ENCODE results near the gene AGTRAP.

DNA sequence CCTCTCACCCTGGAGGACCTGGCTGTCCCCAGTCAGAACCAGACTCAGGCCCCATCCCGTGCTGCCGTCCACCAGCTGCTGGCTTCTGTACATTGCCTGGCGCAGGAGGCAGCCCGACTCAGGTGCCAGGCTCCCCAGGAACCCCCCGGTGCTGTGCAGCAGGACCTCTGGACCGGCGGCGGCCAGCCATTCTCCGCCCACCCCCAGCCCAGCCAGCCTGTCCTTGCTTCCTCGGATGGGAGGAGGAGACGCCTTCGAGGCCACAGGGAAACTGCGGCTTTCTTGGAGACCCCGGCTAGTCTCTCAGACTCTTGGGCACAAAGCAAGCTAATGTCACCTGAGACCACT lies 30.5 kb downstream of the AGTRAP start:
- TF ChIP-seq, protein P1, sequence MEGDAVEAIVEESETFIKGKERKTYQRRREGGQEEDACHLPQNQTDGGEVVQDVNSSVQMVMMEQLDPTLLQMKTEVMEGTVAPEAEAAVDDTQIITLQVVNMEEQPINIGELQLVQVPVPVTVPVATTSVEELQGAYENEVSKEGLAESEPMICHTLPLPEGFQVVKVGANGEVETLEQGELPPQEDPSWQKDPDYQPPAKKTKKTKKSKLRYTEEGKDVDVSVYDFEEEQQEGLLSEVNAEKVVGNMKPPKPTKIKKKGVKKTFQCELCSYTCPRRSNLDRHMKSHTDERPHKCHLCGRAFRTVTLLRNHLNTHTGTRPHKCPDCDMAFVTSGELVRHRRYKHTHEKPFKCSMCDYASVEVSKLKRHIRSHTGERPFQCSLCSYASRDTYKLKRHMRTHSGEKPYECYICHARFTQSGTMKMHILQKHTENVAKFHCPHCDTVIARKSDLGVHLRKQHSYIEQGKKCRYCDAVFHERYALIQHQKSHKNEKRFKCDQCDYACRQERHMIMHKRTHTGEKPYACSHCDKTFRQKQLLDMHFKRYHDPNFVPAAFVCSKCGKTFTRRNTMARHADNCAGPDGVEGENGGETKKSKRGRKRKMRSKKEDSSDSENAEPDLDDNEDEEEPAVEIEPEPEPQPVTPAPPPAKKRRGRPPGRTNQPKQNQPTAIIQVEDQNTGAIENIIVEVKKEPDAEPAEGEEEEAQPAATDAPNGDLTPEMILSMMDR (conservative IDR thresholded peaks at IDR 0.05 in 1 of 2, IDR thresholded peaks at IDR 0.05 in 1 of 2; ENCODE audit: low read depth in 1 of 2, low read length in 2 of 2), result no peak
- no peak for TF ChIP-seq EZH2 (IDR thresholded peaks at IDR 0.05; ENCODE audit: low read length, missing control alignments)

Data from fibroblast of lung (primary cell).